Measurements from ENCODE around the gene ZNF784.

The ZNF784 gene

DNA sequence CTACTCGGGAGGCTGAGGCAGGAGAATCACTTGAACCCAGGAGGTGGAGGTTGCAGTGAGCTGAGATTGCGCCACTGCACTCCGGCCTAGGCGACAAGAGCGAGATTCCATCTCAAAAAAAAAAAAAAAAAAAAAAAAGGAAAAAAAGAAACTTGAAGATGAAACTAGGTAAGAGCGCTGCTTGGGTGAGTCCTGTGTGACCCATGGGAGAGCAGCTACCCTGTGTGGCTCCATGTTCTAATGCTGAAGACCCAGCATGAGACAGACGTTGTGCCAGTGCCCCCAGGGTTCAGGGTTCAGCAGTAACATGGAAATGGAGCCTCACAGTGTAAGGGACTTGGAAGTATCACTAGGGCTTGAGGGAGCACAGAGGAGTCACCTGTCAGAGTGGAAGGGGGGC lies 5.9 kb downstream of the ZNF784 start:
- no peak for DNase-seq

- DNase-seq = no peak
Measured at GRCh38 chr19:55617426-55617825, 6.9 kb downstream of the ZNF784 start.

DNA sequence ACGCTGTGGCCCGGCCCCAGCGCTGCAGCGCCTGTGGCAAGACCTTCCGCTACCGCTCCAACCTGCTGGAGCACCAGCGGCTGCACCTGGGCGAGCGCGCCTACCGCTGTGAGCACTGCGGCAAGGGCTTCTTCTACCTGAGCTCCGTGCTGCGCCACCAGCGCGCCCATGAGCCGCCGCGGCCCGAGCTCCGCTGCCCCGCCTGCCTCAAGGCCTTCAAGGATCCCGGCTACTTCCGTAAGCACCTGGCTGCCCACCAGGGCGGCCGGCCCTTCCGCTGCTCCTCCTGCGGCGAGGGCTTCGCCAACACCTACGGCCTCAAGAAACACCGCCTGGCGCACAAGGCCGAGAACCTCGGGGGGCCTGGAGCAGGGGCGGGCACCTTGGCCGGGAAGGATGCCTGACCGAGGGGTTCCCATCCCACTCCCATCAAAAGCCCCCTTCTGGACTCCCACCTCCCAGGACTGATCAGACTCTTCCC lies 7.9 kb downstream of the ZNF784 start:
- no peak for DNase-seq

- no peak for DNase-seq
Measured at GRCh38 chr19:55615543-55616394, 8.6 kb downstream of the ZNF784 start.

- no peak for DNase-seq
Measured at GRCh38 chr19:55614711-55615542, 9.4 kb downstream of the ZNF784 start.

- no peak for DNase-seq
Measured at GRCh38 chr19:55613930-55614710, 10.2 kb downstream of the ZNF784 start.

- no peak for DNase-seq
Measured at GRCh38 chr19:55613396-55613795, 11.0 kb downstream of the ZNF784 start.

DNA sequence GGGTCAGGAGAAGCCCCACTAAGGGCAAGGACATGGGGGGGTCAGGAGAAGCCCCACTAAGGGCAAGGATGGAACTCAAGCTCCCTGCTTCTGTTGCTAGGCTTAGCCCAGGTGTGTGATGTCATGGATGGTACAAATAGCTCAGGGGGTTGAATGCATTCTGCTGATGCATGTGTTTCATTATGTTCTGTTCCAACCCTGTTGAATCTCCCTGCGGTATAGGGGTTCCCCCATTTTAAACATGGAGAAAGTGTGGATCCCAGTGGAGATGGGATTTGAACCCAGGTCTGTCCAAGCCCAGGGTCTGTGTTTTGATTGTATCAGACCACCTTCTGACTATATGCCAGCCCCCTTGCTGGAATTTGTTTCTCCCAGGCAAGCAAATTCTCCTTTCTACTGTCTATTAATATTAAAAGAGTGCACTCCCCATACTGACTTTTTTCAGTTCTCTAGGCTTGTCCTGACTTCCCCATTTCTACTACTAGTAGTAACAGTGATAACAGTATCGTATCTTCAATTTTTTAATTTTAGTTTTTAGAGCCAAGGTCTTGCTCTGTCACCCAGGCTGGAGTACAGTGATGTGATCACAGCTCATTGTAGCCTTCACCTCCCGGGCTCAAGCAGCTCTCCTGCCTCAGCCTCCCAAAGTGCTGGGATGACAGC lies 12.3 kb downstream of the ZNF784 start:
- no peak for DNase-seq

GRCh38 chr19:55611300-55611982 lies 12.9 kb downstream of the ZNF784 start:
- DNase-seq = no peak

GRCh38 chr19:55609326-55609725 lies 15.0 kb downstream of the ZNF784 start:
- DNase-seq = no peak

DNA sequence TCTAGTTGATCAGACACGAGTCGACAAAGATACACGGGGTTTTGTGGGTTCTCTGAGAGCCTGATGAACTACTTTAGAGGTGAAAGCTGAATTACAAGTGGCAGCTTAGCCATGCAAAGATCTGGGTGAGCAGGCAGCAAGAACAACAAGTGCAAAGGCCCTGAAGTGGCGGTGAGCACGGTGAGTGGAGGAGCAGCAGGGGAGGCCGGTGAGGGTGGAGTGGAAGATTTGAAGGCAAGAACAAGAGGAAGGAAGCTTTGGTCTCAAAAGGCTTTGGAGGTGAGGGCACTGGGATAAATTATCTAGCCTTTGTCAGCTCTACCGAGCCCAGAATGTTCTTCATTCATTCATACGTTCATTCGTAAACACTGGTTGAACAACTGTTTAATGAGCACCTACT lies 17.5 kb downstream of the ZNF784 start:
- no peak for DNase-seq

- DNase-seq = no peak
Measured at GRCh38 chr19:55606471-55606787, 17.9 kb downstream of the ZNF784 start.

DNA sequence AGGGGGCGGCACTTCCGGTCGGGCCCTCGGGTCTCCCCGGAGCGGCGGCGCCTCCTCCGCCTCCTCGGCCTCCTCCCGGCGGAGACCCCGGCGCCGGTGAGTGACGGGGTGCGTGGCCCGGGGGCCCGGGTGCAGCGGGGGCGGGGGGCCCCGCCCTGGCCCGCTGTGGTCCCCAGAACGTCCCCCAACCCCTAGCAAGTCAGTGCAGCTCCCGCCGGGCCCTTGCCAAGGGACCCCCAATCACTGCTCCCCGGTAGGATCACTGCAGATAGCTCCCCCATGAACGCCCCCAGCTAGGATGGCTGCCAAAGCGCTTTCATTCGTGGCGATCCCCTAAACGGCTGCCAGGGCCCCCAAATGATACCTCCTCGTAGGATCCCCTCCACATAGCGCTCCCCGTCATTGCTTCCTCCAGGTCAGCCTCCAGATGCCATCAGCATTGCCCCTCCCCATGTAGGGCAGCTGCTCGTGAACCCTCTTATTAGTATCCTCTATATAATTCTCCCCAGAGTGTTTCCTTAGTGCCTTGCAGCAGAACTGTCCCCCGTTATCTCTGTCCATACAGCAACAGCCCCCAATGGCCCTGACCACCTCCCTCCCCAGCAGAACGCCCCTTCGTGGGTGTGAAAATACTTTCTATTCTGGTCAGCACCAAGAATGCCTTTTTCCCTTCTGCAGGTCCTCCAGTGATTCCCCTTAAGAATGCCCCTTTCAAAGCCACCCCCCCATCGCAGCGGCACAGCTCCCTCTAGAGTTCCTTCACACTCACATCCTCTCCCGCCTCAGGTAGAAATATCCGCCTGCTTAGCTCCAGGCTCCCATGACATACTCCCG lies 18.5 kb downstream of the ZNF784 start, which contains the start of gene ZNF865:
Gene ZNF865 (plus strand): TSS at position 11 of the 834 bp plus-strand sequence. CDS start 7,972 bp downstream, outside the sequence.
- DNase-seq = peak; percentile 70

- peak; percentile 97 for DNase-seq
Measured at GRCh38 chr19:55605207-55605636, 19.1 kb downstream of the ZNF784 start.

DNA sequence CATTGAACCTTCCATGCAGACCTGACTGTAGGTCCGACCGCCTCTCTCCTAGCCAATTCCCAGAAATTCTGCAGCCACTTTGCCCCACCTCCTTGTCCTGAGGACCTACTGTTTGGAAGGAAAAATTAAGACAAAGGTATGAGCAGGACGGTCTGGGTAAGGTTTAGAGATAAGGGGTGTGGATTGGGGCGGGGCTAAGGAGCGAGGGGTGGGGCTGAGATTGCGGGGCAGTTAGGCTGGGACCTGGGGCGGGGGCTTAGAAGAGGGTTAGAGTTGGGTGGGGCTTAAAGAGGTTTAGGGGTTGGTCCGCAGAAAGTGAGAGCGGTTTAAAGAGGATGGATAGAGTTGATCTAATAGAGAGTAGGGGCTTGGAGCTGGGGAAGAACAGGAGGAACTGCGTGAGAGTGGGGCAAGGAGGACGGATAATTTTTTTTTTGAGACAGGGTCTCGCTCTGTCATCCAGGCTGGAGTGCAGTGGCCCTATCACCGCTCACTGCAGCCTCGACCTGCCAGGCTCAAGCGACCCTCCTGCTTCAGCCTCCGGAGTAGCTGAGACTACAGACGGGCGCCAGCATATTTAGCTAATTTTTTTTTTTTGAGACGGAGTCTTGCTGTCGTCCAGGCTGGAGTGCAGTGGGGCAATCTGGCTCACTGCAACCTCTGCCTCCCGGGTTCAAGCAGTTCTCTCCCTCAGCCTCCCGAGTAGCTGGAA lies 20.6 kb downstream of the ZNF784 start:
- DNase-seq = no peak

- DNase-seq = no peak
Measured at GRCh38 chr19:55603115-55603514, 21.3 kb downstream of the ZNF784 start.

DNA sequence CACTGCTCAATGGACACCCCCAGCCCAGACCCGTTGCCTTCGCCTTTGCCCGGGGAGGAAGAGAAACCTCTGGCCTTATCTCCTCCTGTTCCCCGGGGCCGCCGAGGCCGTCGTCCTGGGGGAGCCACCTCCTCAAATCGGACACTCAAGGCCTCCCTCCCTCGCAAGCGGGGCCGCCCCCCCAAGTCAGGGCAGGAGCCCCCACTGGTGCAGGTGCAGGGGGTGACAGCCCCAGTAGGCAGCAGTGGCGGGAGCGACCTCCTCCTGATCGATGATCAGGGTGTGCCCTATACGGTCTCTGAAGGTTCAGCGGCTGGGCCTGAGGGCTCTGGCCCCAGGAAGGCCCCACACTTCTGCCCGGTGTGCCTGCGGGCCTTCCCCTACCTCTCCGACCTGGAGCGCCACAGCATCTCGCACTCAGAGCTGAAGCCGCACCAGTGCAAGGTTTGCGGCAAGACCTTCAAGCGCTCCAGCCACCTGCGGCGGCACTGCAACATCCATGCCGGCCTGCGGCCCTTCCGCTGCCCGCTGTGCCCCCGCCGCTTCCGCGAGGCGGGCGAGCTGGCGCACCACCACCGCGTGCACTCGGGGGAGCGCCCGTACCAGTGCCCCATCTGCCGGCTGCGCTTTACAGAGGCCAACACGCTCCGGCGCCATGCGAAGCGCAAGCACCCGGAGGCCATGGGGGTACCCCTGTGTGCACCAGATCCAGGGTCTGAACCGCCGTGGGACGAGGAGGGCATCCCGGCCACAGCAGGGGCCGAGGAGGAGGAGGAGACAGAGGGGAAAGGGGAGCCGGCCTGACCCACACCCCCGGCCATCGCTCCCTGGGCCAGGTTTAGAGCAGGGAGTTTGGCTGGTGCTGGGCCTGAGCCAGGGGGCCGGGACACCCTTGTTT lies 22.0 kb downstream of the ZNF784 start:
- no peak for DNase-seq

DNA sequence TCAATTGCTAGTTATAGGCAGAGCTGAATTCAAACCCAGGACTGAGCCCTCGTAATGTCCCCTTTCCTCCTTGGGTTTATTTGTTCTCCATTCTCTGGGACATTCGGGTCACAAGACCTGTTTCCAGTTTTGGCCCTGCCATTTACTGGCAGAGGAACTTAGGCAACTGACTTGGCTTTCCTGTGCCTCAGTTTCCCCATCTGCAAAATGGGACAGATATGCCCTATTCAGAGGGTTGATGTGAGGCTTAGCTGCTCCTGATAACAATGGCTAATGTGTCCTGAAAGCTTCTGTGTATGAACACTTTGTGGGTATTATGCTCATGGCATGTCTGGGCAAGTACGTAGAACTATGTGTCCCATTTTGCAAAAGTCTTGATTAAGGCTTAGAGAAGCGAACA lies 23.3 kb downstream of the ZNF784 start:
- no peak for DNase-seq

- DNase-seq = no peak
Measured at GRCh38 chr19:55600662-55601028, 23.7 kb downstream of the ZNF784 start.

All from CD4-positive, alpha-beta T cell treated with Interleukin-4 for 4 hours (primary cell).